ENCODE data around the gene COLGALT1.
A peak's percentile ranks its signal among the peaks of the same experiment; 100 is the strongest.

Gene COLGALT1

GRCh38 chr19:17562097-17562496 is 6.6 kb downstream of the COLGALT1 start:
- Histone ChIP-seq H3K27ac (ENCODE audit: extremely low read depth, low read depth, low read length) (no peak overlapping the region), H3K4me1 (ENCODE audit: control insufficient read depth, insufficient read depth, low read length) (no peaks in the 10 kb centered on the region), H3K9me3 (ENCODE audit: control insufficient read depth, insufficient read depth, low read depth, low read length) (no peaks in the 10 kb centered on the region), H3K4me3 (ENCODE audit: low read depth, low read length) (no peak overlapping the region), H3K36me3 (ENCODE audit: control insufficient read depth in 2 of 2, insufficient read depth in 1 of 2, low read length in 2 of 2) (peaks cover 52 to 55% of the 10 kb centered on the region in 2 experiments)
- CTCF ChIA-PET: interaction anchor here (0.6 to 1.4 kb wide), 2 partner anchors 11 to 26 kb away, joined by 3 to 9 read pairs; no protein-coding TSS in a partner anchor
- TF ChIP-seq ZNF114 (tag by site-specific recombination; IDR thresholded peaks at IDR 0.05) (no peak), ZIC2 (tag by site-specific recombination; IDR thresholded peaks at IDR 0.05) (no peak), ZNF16 (tag by site-specific recombination; IDR thresholded peaks at IDR 0.05; ENCODE audit: low read depth) (peak; percentile 91)
- TF ChIP-seq, protein P1, sequence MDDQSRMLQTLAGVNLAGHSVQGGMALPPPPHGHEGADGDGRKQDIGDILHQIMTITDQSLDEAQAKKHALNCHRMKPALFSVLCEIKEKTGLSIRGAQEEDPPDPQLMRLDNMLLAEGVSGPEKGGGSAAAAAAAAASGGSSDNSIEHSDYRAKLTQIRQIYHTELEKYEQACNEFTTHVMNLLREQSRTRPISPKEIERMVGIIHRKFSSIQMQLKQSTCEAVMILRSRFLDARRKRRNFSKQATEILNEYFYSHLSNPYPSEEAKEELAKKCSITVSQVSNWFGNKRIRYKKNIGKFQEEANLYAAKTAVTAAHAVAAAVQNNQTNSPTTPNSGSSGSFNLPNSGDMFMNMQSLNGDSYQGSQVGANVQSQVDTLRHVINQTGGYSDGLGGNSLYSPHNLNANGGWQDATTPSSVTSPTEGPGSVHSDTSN (CRISPR knock-in tag; IDR thresholded peaks at IDR 0.05): no peak
- POLR2A ChIA-PET: interaction anchor here (0.6 kb wide), 1 partner anchor 257 kb away, joined by 4 read pairs; no protein-coding TSS in a partner anchor

DNA sequence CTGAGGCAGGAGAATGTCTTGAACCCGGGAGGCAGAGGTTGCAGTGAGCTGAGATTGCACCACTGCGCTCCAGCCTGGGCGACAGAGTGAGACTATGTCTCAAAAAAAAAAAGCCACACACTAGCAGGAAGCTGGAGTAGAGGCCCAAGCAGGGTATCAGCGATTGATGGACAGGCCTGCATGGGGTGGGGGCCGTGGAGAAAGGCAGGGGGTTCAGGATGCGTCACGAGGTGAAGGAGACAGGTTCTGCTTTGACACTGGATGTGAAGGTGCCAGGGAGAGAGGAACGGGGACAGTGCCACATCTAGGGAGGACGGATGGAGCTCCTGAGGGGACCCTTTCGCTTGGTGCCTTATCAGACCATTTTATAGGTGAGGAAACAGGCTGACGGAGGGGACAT is 7.1 kb downstream of the COLGALT1 start:
- H3K27ac ChIP-seq (ENCODE audit: extremely low read depth, low read depth, low read length): no peak overlapping the region
- peaks cover 52 to 56% of the 10 kb centered on the region in 2 experiments for H3K36me3 ChIP-seq (ENCODE audit: control insufficient read depth in 2 of 2, insufficient read depth in 1 of 2, low read length in 2 of 2)
- TF ChIP-seq ZNF701 (tag by site-specific recombination; IDR thresholded peaks at IDR 0.05) (no peak), HIC1 (tag by site-specific recombination; IDR thresholded peaks at IDR 0.05) (no peak), ZNF155 (tag by site-specific recombination; IDR thresholded peaks at IDR 0.05) (no peak), ZXDB (tag by site-specific recombination; IDR thresholded peaks at IDR 0.05) (no peak)
- no peaks in the 10 kb centered on the region for H3K9me3 ChIP-seq (ENCODE audit: control insufficient read depth, insufficient read depth, low read depth, low read length)
- no peak overlapping the region for H3K4me3 ChIP-seq (ENCODE audit: low read depth, low read length)
- no peaks in the 10 kb centered on the region for H3K4me1 ChIP-seq (ENCODE audit: control insufficient read depth, insufficient read depth, low read length)
- POLR2A ChIA-PET: interaction anchor here (0.6 kb wide), 1 partner anchor 257 kb away, joined by 4 read pairs; no protein-coding TSS in a partner anchor
- CTCF ChIA-PET: interaction anchor here (0.6 to 1.4 kb wide), 2 partner anchors 11 to 26 kb away, joined by 3 to 9 read pairs; no protein-coding TSS in a partner anchor

DNA sequence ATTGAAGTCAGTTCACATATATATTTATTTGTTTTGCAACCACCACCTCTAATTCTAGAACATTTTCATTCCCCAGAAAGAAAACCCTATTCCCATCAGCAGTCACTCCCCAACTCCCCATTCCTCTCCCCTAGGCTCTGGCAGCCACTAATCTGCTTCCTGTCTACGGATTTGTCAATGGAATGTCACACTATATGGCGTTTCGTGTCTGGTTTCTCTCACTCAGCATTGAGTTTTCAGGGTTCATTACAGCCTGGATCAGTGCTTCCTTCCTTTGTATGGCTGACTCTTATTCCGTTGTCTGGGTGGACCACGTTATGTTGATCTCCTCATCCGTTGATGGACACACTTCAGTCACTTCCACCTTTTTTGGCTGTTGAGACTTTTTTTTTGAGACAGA is 9.3 kb downstream of the COLGALT1 start:
- Histone ChIP-seq H3K27ac (ENCODE audit: extremely low read depth, low read depth, low read length) (no peak overlapping the region), H3K9me3 (ENCODE audit: control insufficient read depth, insufficient read depth, low read depth, low read length) (no peaks in the 10 kb centered on the region), H3K36me3 (ENCODE audit: control insufficient read depth in 2 of 2, insufficient read depth in 1 of 2, low read length in 2 of 2) (peaks cover 49 to 66% of the 10 kb centered on the region in 2 experiments), H3K4me1 (ENCODE audit: control insufficient read depth, insufficient read depth, low read length) (no peaks in the 10 kb centered on the region), H3K4me3 (ENCODE audit: low read depth, low read length) (no peak overlapping the region)
- CTCF ChIA-PET: interaction anchor here (1.5 kb wide), 1 partner anchor 10 kb away, joined by 4 read pairs; no protein-coding TSS in a partner anchor
- POLR2A ChIA-PET: no interaction called here
- no peak for TF ChIP-seq ZNF560 (tag by site-specific recombination; IDR thresholded peaks at IDR 0.05; ENCODE audit: borderline replicate concordance)
- no peak for TF ChIP-seq ZNF624 (tag by site-specific recombination; IDR thresholded peaks at IDR 0.05)
- TF ChIP-seq ZNF292 (tag by site-specific recombination; IDR thresholded peaks at IDR 0.05; ENCODE audit: borderline replicate concordance, low read depth): no peak
- no peak for TF ChIP-seq ZSCAN30 (tag by site-specific recombination; IDR thresholded peaks at IDR 0.05)
- TF ChIP-seq, protein P2, sequence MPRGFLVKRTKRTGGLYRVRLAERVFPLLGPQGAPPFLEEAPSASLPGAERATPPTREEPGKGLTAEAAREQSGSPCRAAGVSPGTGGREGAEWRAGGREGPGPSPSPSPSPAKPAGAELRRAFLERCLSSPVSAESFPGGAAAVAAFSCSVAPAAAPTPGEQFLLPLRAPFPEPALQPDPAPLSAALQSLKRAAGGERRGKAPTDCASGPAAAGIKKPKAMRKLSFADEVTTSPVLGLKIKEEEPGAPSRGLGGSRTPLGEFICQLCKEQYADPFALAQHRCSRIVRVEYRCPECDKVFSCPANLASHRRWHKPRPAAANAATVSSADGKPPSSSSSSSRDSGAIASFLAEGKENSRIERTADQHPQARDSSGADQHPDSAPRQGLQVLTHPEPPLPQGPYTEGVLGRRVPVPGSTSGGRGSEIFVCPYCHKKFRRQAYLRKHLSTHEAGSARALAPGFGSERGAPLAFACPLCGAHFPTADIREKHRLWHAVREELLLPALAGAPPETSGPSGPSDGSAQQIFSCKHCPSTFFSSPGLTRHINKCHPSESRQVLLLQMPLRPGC (tag by site-specific recombination; IDR thresholded peaks at IDR 0.05): no peak
- TF ChIP-seq, protein P3, sequence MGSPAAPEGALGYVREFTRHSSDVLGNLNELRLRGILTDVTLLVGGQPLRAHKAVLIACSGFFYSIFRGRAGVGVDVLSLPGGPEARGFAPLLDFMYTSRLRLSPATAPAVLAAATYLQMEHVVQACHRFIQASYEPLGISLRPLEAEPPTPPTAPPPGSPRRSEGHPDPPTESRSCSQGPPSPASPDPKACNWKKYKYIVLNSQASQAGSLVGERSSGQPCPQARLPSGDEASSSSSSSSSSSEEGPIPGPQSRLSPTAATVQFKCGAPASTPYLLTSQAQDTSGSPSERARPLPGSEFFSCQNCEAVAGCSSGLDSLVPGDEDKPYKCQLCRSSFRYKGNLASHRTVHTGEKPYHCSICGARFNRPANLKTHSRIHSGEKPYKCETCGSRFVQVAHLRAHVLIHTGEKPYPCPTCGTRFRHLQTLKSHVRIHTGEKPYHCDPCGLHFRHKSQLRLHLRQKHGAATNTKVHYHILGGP (tag by site-specific recombination; IDR thresholded peaks at IDR 0.05): no peak
- no peak for TF ChIP-seq ZNF513 (tag by site-specific recombination; IDR thresholded peaks at IDR 0.05)
- no peak for TF ChIP-seq EGR2 (tag by site-specific recombination; IDR thresholded peaks at IDR 0.05; ENCODE audit: low read depth)
- TF ChIP-seq ZFP41 (tag by site-specific recombination; IDR thresholded peaks at IDR 0.05; ENCODE audit: borderline replicate concordance): no peak
- TF ChIP-seq ZNF518A (tag by site-specific recombination; conservative IDR thresholded peaks at IDR 0.05; ENCODE audit: low read depth): no peak
